Measurements from ENCODE around the gene ANGPTL1. TPM values are rescaled to one million over a fixed set of nuclear protein-coding genes. Genes with fewer than 3 reads are reported as not detected.

The ANGPTL1 gene
- total RNA-seq, 2 experiments from 2014 or later, result not detected

DNA sequence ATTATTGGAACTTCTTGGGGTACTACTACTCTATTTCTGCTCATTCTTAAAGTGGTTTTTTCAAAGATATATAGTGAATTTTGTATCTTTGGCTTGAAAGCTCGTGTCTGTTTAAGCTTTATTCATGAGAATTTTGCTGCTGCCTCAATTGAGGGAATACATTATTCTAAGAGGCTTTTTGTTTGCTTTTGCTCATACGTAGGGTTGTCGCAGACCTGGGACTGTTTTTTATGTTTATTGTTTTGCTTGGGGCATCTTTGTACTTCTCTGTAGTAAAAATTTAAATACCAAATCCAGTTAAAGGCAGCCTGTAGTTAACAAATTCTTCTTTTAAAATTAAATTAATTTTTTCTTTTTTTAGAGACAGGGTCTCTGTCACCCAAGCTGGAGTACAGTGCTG lies 62.3 kb downstream of the ANGPTL1 start:
- no peaks in the 10 kb centered on the region for H3K36me3 ChIP-seq (ENCODE audit: insufficient read depth, low read length)
- intact Hi-C loops (cut with DNase I, micrococcal nuclease), result loop anchor here in 1 of 2 experiments (10.0 kb wide), 1 partner anchor 56 kb away; no protein-coding TSS in a partner anchor

DNA sequence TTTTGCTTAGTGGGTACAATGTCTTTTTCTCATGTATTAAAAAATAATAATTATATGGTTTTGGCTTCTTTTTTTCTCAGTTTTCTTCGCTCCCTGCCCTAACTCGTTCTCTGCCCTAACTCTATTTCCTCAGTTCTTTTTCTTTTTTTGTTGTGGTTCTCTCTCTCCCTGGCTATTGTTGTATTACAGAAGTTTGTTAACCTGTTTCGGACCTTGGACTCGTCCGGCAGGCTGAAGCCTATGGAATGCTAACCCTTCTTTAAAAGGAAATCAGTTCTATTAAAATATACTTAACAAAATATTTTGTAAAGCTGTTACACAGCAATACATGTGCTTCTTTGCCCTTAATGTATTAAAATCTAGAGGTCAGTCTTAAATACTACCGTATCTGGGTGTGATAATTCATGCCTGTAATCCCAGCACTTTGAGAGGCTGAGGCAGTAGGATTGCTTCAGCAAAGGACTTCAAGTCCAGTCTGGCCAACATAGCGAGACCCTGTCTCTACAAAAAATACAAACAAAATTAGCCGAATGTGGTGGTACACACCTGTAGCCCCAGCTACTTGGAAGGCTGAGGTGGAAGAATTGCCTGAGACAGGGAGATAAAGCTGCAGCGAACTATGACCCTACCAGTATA lies 64.1 kb downstream of the ANGPTL1 start:
- CTCF ChIA-PET, result no interaction called here
- POLR2A ChIA-PET, result no interaction called here

More for the DNA sequence above, 62.3 kb downstream of the ANGPTL1 start:
- no peak for DNase-seq
- TF ChIP-seq, protein P1, sequence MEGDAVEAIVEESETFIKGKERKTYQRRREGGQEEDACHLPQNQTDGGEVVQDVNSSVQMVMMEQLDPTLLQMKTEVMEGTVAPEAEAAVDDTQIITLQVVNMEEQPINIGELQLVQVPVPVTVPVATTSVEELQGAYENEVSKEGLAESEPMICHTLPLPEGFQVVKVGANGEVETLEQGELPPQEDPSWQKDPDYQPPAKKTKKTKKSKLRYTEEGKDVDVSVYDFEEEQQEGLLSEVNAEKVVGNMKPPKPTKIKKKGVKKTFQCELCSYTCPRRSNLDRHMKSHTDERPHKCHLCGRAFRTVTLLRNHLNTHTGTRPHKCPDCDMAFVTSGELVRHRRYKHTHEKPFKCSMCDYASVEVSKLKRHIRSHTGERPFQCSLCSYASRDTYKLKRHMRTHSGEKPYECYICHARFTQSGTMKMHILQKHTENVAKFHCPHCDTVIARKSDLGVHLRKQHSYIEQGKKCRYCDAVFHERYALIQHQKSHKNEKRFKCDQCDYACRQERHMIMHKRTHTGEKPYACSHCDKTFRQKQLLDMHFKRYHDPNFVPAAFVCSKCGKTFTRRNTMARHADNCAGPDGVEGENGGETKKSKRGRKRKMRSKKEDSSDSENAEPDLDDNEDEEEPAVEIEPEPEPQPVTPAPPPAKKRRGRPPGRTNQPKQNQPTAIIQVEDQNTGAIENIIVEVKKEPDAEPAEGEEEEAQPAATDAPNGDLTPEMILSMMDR (IDR thresholded peaks at IDR 0.05), result no peak
- no peaks in the 10 kb centered on the region for H3K4me1 ChIP-seq (ENCODE audit: insufficient read depth, low read length)
- Mint-ChIP-seq H3K4me3 (no peak overlapping the region), H3K36me3 (ENCODE audit: low read depth) (peaks cover 36% of the 10 kb centered on the region), H3K27me3 (no peaks in the 10 kb centered on the region), H3K9me3 (no peaks in the 10 kb centered on the region), H3K4me1 (ENCODE audit: low read depth) (no peaks in the 10 kb centered on the region), H3K27ac (no peak overlapping the region)
- ChIA-PET POLR2A (no interaction called here), CTCF (no interaction called here)
- H3K27me3 ChIP-seq (ENCODE audit: control insufficient read depth in 1 of 2, insufficient read depth in 2 of 2, low read length in 2 of 2), result no peaks in the 10 kb centered on the region
- no peak overlapping the region for H3K4me3 ChIP-seq (ENCODE audit: low read length)
- no peaks in the 10 kb centered on the region for H3K9me3 ChIP-seq (ENCODE audit: control insufficient read depth in 1 of 2, insufficient read depth in 1 of 2, low read length in 2 of 2)
- no peak overlapping the region for H3K27ac ChIP-seq (ENCODE audit: low read depth in 1 of 2, low read length in 2 of 2)
- ATAC-seq (ENCODE audit: poor library complexity), result no peak

DNA sequence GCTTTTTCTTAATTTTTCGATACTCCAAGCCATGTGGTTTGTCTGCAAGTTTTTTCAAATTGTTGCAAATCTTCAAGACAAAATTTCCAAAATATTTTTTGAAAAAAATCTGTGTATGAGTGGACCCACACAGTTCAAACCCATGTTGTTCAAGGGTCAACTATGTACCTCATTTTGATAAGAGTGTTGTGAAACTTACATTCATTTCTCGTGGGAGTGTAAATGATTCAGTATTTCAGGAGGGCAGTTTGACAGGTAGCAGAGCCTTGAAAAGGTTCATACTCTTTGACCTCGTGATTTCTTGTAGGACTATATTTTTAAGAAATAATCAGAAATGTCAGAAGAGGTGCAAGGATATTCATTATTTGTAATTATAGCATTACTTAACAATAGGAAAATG lies 68.0 kb downstream of the ANGPTL1 start:
- Histone ChIP-seq H3K27ac (ENCODE audit: low read depth in 1 of 2, low read length in 2 of 2) (no peak overlapping the region), H3K4me3 (ENCODE audit: low read length) (no peak overlapping the region), H3K9me3 (ENCODE audit: control insufficient read depth in 1 of 2, insufficient read depth in 1 of 2, low read length in 2 of 2) (no peaks in the 10 kb centered on the region), H3K4me1 (ENCODE audit: insufficient read depth, low read length) (no peaks in the 10 kb centered on the region), H3K27me3 (ENCODE audit: control insufficient read depth in 1 of 2, insufficient read depth in 2 of 2, low read length in 2 of 2) (no peaks in the 10 kb centered on the region), H3K36me3 (ENCODE audit: insufficient read depth, low read length) (no peaks in the 10 kb centered on the region)
- Mint-ChIP-seq H3K9me3 (peaks cover 3% of the 10 kb centered on the region), H3K27ac (no peak overlapping the region), H3K4me1 (ENCODE audit: low read depth) (no peaks in the 10 kb centered on the region), H3K36me3 (ENCODE audit: low read depth) (peaks cover 30% of the 10 kb centered on the region), H3K4me3 (no peak overlapping the region), H3K27me3 (no peaks in the 10 kb centered on the region)
- POLR2A ChIA-PET, result no interaction called here
- TF ChIP-seq, protein P1 (IDR thresholded peaks at IDR 0.05), result no peak
- ATAC-seq (ENCODE audit: poor library complexity) (no peak), DNase-seq (no peak)
- intact Hi-C loops (cut with DNase I, micrococcal nuclease), result loop anchor here in 1 of 2 experiments (10.0 kb wide), 1 partner anchor 62 kb away; no protein-coding TSS in a partner anchor
- CTCF ChIA-PET, result no interaction called here

More for the DNA sequence above, 64.1 kb downstream of the ANGPTL1 start:
- Mint-ChIP-seq H3K36me3 (ENCODE audit: low read depth) (peaks cover 27% of the 10 kb centered on the region), H3K9me3 (no peaks in the 10 kb centered on the region), H3K4me1 (ENCODE audit: low read depth) (no peaks in the 10 kb centered on the region), H3K27me3 (no peaks in the 10 kb centered on the region), H3K27ac (no peak overlapping the region), H3K4me3 (no peak overlapping the region)
- H3K4me3 ChIP-seq (ENCODE audit: low read length), result no peak overlapping the region
- no peaks in the 10 kb centered on the region for H3K27me3 ChIP-seq (ENCODE audit: control insufficient read depth in 1 of 2, insufficient read depth in 2 of 2, low read length in 2 of 2)
- no peaks in the 10 kb centered on the region for H3K4me1 ChIP-seq (ENCODE audit: insufficient read depth, low read length)
- no peaks in the 10 kb centered on the region for H3K9me3 ChIP-seq (ENCODE audit: control insufficient read depth in 1 of 2, insufficient read depth in 1 of 2, low read length in 2 of 2)
- H3K27ac ChIP-seq (ENCODE audit: low read depth in 1 of 2, low read length in 2 of 2), result no peak overlapping the region
- ATAC-seq (ENCODE audit: poor library complexity), result no peak
- no peaks in the 10 kb centered on the region for H3K36me3 ChIP-seq (ENCODE audit: insufficient read depth, low read length)
- intact Hi-C loops (cut with DNase I, micrococcal nuclease), result loop anchor here in 1 of 2 experiments (10.0 kb wide), 1 partner anchor 58 kb away; no protein-coding TSS in a partner anchor
- TF ChIP-seq, protein P1 (IDR thresholded peaks at IDR 0.05), result no peak
- no peak for DNase-seq

Other genes with a start within 250 kb of the ANGPTL1 start
- gene RALGPS2, start 145.8 kb downstream of the ANGPTL1 start, total RNA-seq, result 10 to 100 TPM in 1 of 2 experiments, 1 to 10 TPM in 1; 8.6 to 10.8 TPM
- 10 to 100 TPM; 12.1 to 12.9 TPM for gene FAM20B, start 154.8 kb upstream of the ANGPTL1 start, total RNA-seq
- 10 to 100 TPM; 17.2 TPM for gene TOR3A, start 211.0 kb upstream of the ANGPTL1 start, total RNA-seq